ENCODE measurements around the gene TSG101. TPM values are rescaled to one million over a fixed set of nuclear protein-coding genes. Genes with fewer than 3 reads are reported as not detected.
A peak's percentile ranks its signal among the peaks of the same experiment; 100 is the strongest.

TSG101 gene
- total and polyA plus RNA-seq, 2 experiments from 2014 or later = 59.4 to 102 TPM

DNA sequence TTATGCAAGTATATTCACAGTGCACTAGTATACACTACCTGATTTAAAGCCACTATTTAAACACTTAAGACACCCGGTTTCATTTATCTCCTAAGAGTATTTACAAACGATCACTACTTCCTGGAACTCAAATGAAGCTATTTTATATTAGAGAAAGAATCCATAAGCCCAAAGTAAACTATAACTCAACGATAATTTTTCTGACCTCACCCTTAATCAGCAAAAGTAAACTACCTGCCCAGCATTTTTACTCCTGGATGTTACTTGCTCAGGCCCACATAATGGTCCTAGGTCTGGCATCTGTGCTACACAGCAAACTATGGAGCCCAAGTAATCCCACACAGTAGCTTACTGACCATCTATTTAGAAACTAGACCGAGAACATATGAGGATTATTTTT, 33.4 kb downstream of the TSG101 start:
- Mint-ChIP-seq H3K27me3 (ENCODE audit: insufficient read depth, low read depth, poor library complexity) (no peaks in the 10 kb centered on the region), H3K4me1 (no peaks in the 10 kb centered on the region), H3K27ac (no peak overlapping the region), H3K36me3 (ENCODE audit: low read depth) (peaks cover 16% of the 10 kb centered on the region; the same call in 2 of the 3 replicates), H3K9me3 (no peaks in the 10 kb centered on the region), H3K4me3 (no peak overlapping the region)
- H3F3A ChIP-seq (replicated peaks; ENCODE audit: low read depth) = no peaks in the 10 kb centered on the region
- no peaks in the 10 kb centered on the region; the same call in 1 of the 2 replicates for H3K4me1 ChIP-seq (ENCODE audit: insufficient read depth)
- H2AFZ ChIP-seq = no peak overlapping the region
- ATAC-seq (no peak), DNase-seq (ENCODE audit: low spot score) (no peak)
- H3K36me3 ChIP-seq (ENCODE audit: insufficient read depth) = peaks cover 16% of the 10 kb centered on the region; the same call in 1 of the 2 replicates
- no peaks in the 10 kb centered on the region for H3K27me3 ChIP-seq (ENCODE audit: insufficient read depth)
- peak overlapping the region; percentile 3; the same call in 1 of the 2 replicates for H3K27ac ChIP-seq (ENCODE audit: low read depth)
- H3K4me3 ChIP-seq = no peak overlapping the region
- H3K79me2 ChIP-seq (replicated peaks; ENCODE audit: insufficient read depth) = no peaks in the 10 kb centered on the region
- no peaks in the 10 kb centered on the region for H3K9me2 ChIP-seq (ENCODE audit: insufficient read depth)
- TF ChIP-seq, protein P1, sequence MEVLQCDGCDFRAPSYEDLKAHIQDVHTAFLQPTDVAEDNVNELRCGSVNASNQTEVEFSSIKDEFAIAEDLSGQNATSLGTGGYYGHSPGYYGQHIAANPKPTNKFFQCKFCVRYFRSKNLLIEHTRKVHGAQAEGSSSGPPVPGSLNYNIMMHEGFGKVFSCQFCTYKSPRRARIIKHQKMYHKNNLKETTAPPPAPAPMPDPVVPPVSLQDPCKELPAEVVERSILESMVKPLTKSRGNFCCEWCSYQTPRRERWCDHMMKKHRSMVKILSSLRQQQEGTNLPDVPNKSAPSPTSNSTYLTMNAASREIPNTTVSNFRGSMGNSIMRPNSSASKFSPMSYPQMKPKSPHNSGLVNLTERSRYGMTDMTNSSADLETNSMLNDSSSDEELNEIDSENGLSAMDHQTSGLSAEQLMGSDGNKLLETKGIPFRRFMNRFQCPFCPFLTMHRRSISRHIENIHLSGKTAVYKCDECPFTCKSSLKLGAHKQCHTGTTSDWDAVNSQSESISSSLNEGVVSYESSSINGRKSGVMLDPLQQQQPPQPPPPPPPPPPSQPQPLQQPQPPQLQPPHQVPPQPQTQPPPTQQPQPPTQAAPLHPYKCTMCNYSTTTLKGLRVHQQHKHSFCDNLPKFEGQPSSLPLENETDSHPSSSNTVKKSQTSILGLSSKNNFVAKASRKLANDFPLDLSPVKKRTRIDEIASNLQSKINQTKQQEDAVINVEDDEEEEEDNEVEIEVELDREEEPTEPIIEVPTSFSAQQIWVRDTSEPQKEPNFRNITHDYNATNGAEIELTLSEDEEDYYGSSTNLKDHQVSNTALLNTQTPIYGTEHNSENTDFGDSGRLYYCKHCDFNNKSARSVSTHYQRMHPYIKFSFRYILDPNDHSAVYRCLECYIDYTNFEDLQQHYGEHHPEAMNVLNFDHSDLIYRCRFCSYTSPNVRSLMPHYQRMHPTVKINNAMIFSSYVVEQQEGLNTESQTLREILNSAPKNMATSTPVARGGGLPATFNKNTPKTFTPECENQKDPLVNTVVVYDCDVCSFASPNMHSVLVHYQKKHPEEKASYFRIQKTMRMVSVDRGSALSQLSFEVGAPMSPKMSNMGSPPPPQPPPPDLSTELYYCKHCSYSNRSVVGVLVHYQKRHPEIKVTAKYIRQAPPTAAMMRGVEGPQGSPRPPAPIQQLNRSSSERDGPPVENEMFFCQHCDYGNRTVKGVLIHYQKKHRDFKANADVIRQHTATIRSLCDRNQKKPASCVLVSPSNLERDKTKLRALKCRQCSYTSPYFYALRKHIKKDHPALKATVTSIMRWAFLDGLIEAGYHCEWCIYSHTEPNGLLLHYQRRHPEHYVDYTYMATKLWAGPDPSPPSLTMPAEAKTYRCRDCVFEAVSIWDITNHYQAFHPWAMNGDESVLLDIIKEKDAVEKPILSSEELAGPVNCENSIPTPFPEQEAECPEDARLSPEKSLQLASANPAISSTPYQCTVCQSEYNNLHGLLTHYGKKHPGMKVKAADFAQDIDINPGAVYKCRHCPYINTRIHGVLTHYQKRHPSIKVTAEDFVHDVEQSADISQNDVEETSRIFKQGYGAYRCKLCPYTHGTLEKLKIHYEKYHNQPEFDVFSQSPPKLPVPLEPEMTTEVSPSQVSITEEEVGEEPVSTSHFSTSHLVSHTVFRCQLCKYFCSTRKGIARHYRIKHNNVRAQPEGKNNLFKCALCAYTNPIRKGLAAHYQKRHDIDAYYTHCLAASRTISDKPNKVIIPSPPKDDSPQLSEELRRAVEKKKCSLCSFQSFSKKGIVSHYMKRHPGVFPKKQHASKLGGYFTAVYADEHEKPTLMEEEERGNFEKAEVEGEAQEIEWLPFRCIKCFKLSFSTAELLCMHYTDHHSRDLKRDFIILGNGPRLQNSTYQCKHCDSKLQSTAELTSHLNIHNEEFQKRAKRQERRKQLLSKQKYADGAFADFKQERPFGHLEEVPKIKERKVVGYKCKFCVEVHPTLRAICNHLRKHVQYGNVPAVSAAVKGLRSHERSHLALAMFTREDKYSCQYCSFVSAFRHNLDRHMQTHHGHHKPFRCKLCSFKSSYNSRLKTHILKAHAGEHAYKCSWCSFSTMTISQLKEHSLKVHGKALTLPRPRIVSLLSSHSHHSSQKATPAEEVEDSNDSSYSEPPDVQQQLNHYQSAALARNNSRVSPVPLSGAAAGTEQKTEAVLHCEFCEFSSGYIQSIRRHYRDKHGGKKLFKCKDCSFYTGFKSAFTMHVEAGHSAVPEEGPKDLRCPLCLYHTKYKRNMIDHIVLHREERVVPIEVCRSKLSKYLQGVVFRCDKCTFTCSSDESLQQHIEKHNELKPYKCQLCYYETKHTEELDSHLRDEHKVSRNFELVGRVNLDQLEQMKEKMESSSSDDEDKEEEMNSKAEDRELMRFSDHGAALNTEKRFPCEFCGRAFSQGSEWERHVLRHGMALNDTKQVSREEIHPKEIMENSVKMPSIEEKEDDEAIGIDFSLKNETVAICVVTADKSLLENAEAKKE (CRISPR knock-in tag; IDR thresholded peaks at IDR 0.05) = no peak
- H3K4me2 ChIP-seq = no peak overlapping the region
- peaks cover 8% of the 10 kb centered on the region; the same call in 1 of the 2 replicates for H4K20me1 ChIP-seq (replicated peaks; ENCODE audit: insufficient read depth)

- Histone ChIP-seq H3K36me3 (ENCODE audit: insufficient read depth) (peaks cover 16% of the 10 kb centered on the region; the same call in 1 of the 2 replicates), H3K79me2 (replicated peaks; ENCODE audit: insufficient read depth) (no peaks in the 10 kb centered on the region), H3K27ac (ENCODE audit: low read depth) (no peak overlapping the region; the same call in 1 of the 2 replicates), H3K4me2 (no peak overlapping the region), H3K9me2 (ENCODE audit: insufficient read depth) (no peaks in the 10 kb centered on the region), H3K4me3 (no peak overlapping the region), H2AFZ (no peak overlapping the region), H3K27me3 (ENCODE audit: insufficient read depth) (no peaks in the 10 kb centered on the region), H3K4me1 (ENCODE audit: insufficient read depth) (no peaks in the 10 kb centered on the region; the same call in 1 of the 2 replicates), H4K20me1 (replicated peaks; ENCODE audit: insufficient read depth) (peaks cover 8% of the 10 kb centered on the region; the same call in 1 of the 2 replicates), H3F3A (replicated peaks; ENCODE audit: low read depth) (no peaks in the 10 kb centered on the region)
- Mint-ChIP-seq H3K36me3 (ENCODE audit: low read depth) (peaks cover 16% of the 10 kb centered on the region; the same call in 2 of the 3 replicates), H3K4me1 (no peaks in the 10 kb centered on the region), H3K9me3 (no peaks in the 10 kb centered on the region), H3K27ac (no peak overlapping the region), H3K27me3 (ENCODE audit: insufficient read depth, low read depth, poor library complexity) (no peaks in the 10 kb centered on the region), H3K4me3 (no peak overlapping the region)
- ATAC-seq (no peak), DNase-seq (ENCODE audit: low spot score) (peak; percentile 2)
- TF ChIP-seq CREB1 (CRISPR knock-in tag; IDR thresholded peaks at IDR 0.05; ENCODE audit: low read depth) (no peak), CTCF (conservative IDR thresholded peaks at IDR 0.05; ENCODE audit: low read depth in 2 of 2) (no peak), EZH2phosphoT487 (IDR thresholded peaks at IDR 0.05; ENCODE audit: unreplicated experiment) (no peak)
Observed at GRCh38 chr11:18492888-18493287, 33.9 kb downstream of the TSG101 start.
